ENCODE results near the gene R3HDML. TPM values are rescaled to one million over a fixed set of nuclear protein-coding genes. Genes with fewer than 3 reads are reported as not detected.

The R3HDML gene
- total RNA-seq, 4 donors from 2014 or later: not detected

GRCh38 chr20:44370639-44371218 is 33.9 kb downstream of the R3HDML start:
- Histone ChIP-seq H3K27ac (peak overlapping the region in 3 of 4 donors; percentile 18 to 59 (median 51)), H3K4me3 (no peak overlapping the region), H3K9me3 (no peaks in the 10 kb centered on the region), H3K27me3 (no peaks in the 10 kb centered on the region), H3K36me3 (peaks cover 0 to 13% (median 0%) of the 10 kb centered on the region in 3 donors), H3K4me1 (peaks cover 0 to 23% (median 0%) of the 10 kb centered on the region in 4 donors)
- peak in 2 of 3 donors; percentile 61 to 73 for DNase-seq
- TF ChIP-seq POLR2A (IDR thresholded peaks at IDR 0.05): no peak
- no peak for TF ChIP-seq CTCF (IDR thresholded peaks at IDR 0.05)

- Histone ChIP-seq H3K27ac (no peak overlapping the region), H3K27me3 (no peaks in the 10 kb centered on the region), H3K4me1 (peaks cover 0 to 12% (median 0%) of the 10 kb centered on the region in 4 donors), H3K36me3 (peaks cover 0 to 11% (median 0%) of the 10 kb centered on the region in 3 donors), H3K9me3 (no peaks in the 10 kb centered on the region), H3K4me3 (no peak overlapping the region)
- DNase-seq: no peak
- TF ChIP-seq CTCF (IDR thresholded peaks at IDR 0.05) (no peak), POLR2A (IDR thresholded peaks at IDR 0.05) (no peak)
Observed at GRCh38 chr20:44382641-44383040, 45.8 kb downstream of the R3HDML start.

GRCh38 chr20:44384423-44385027 is 47.7 kb downstream of the R3HDML start:
- peak; percentile 86 to 95 (median 89) for DNase-seq
- Histone ChIP-seq H3K4me3 (no peak overlapping the region), H3K27ac (peak overlapping the region in 1 of 4 donors; percentile 29), H3K9me3 (no peaks in the 10 kb centered on the region), H3K4me1 (peaks cover 0 to 23% (median 0%) of the 10 kb centered on the region in 4 donors), H3K36me3 (peaks cover 0 to 11% (median 0%) of the 10 kb centered on the region in 3 donors), H3K27me3 (no peaks in the 10 kb centered on the region)
- peak; percentile 43 to 85 (median 78) for TF ChIP-seq CTCF (IDR thresholded peaks at IDR 0.05)
- no peak for TF ChIP-seq POLR2A (IDR thresholded peaks at IDR 0.05)

- no peaks in the 10 kb centered on the region for H3K9me3 ChIP-seq
- H3K36me3 ChIP-seq: peaks cover 0 to 8% (median 0%) of the 10 kb centered on the region in 3 donors
- no peaks in the 10 kb centered on the region for H3K27me3 ChIP-seq
- TF ChIP-seq POLR2A (IDR thresholded peaks at IDR 0.05): no peak
- peak in 5 of 6 experiments; percentile 18 to 93 (median 82) for TF ChIP-seq CTCF (IDR thresholded peaks at IDR 0.05)
- peak overlapping the region in 2 of 4 donors; percentile 16 to 40 for H3K4me3 ChIP-seq
- peak; percentile 29 to 90 (median 86) for DNase-seq
- H3K27ac ChIP-seq: peak overlapping the region in 2 of 4 donors; percentile 58 to 75
- H3K4me1 ChIP-seq: peaks cover 0 to 27% (median 0%) of the 10 kb centered on the region in 4 donors
Observed at GRCh38 chr20:44388466-44389023, 51.7 kb downstream of the R3HDML start.

GRCh38 chr20:44389871-44390270 is 53.0 kb downstream of the R3HDML start:
- no peak overlapping the region for H3K4me3 ChIP-seq
- peak in 1 of 3 donors; percentile 0 for DNase-seq
- H3K27me3 ChIP-seq: no peaks in the 10 kb centered on the region
- peaks cover 0 to 37% (median 0%) of the 10 kb centered on the region in 4 donors for H3K4me1 ChIP-seq
- H3K27ac ChIP-seq: peak overlapping the region in 1 of 4 donors; percentile 53
- peaks cover 0 to 8% (median 0%) of the 10 kb centered on the region in 3 donors for H3K36me3 ChIP-seq
- H3K9me3 ChIP-seq: no peaks in the 10 kb centered on the region
- no peak for TF ChIP-seq CTCF (IDR thresholded peaks at IDR 0.05)
- TF ChIP-seq POLR2A (IDR thresholded peaks at IDR 0.05): no peak

All from Peyer's patch (tissue), 4 donors.